ENCODE results near the gene ANKDD1A. TPM values are rescaled to one million over a fixed set of nuclear protein-coding genes. Genes with fewer than 3 reads are reported as not detected.

The ANKDD1A gene
- total RNA-seq, 1 experiment from 2014 or later, result 0.16 TPM

DNA sequence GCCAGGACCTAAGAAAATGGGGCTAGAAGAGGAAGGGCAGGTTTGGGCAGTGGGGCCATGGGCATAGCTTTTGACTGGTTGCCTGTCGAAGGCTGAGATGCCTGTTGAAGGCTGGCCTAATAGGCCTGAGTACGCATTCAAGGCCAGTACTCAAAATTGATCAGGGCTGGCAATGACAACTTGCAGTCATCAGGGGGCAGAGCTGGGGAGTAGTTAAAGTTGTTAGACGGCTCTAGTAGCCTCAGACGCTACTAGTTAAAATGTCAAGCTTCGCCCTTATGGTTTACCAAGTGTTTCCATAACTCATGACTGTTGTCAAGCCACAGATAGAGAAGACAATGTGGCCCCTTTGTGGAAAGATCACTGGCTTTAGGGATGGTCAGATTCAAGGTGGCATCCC is 49.3 kb downstream of the ANKDD1A start:
- POLR2A ChIA-PET, result interaction anchor here (0.6 kb wide), 1 partner anchor 32 kb away, joined by 4 read pairs; no protein-coding TSS in a partner anchor
- H3K36me3 Mint-ChIP-seq (ENCODE audit: insufficient read depth, unreplicated experiment), result peaks cover 76% of the 10 kb centered on the region
- BruUV-seq (replicated peaks), result no TSS peak

DNA sequence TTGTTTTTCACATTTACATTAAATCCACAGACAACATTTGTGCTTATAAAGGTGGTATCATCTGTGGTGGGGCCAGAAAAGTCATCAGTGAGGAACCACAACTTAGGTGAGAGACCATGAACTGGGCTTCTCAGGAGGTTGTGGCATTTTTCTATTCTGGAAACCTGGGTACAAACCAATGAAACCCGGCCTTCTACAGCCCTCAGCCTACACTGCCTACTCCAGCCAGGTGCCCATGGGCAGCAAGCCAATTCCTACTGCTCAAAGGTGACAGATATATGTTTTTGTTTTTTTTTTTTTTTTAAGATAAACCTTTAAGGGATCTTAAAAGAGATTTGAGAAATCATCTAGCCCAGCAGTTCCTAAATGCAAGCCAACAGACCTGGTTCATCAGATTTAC is 57.7 kb downstream of the ANKDD1A start:
- CTCF ChIA-PET, result no interaction called here
- Mint-ChIP-seq H3K36me3 (ENCODE audit: insufficient read depth, unreplicated experiment) (peaks cover 61% of the 10 kb centered on the region), H3K9me3 (ENCODE audit: unreplicated experiment) (no peaks in the 10 kb centered on the region), H3K4me3 (ENCODE audit: unreplicated experiment) (no peak overlapping the region), H3K27me3 (ENCODE audit: insufficient read depth, unreplicated experiment) (no peaks in the 10 kb centered on the region), H3K27ac (ENCODE audit: low read depth, unreplicated experiment) (no peak overlapping the region), H3K4me1 (ENCODE audit: insufficient read depth, unreplicated experiment) (no peaks in the 10 kb centered on the region)
- POLR2A ChIA-PET, result no interaction called here
- TF ChIP-seq, protein P1, sequence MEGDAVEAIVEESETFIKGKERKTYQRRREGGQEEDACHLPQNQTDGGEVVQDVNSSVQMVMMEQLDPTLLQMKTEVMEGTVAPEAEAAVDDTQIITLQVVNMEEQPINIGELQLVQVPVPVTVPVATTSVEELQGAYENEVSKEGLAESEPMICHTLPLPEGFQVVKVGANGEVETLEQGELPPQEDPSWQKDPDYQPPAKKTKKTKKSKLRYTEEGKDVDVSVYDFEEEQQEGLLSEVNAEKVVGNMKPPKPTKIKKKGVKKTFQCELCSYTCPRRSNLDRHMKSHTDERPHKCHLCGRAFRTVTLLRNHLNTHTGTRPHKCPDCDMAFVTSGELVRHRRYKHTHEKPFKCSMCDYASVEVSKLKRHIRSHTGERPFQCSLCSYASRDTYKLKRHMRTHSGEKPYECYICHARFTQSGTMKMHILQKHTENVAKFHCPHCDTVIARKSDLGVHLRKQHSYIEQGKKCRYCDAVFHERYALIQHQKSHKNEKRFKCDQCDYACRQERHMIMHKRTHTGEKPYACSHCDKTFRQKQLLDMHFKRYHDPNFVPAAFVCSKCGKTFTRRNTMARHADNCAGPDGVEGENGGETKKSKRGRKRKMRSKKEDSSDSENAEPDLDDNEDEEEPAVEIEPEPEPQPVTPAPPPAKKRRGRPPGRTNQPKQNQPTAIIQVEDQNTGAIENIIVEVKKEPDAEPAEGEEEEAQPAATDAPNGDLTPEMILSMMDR (IDR thresholded peaks at IDR 0.05; ENCODE audit: unreplicated experiment), result no peak
- BruUV-seq (replicated peaks), result no TSS peak
- DNase-seq (ENCODE audit: unreplicated experiment), result no peak
- intact Hi-C loops (cut with micrococcal nuclease), result no loop called here

More for the DNA sequence above, 49.3 kb downstream of the ANKDD1A start:
- Mint-ChIP-seq H3K27ac (ENCODE audit: low read depth, unreplicated experiment) (no peak overlapping the region), H3K4me1 (ENCODE audit: insufficient read depth, unreplicated experiment) (no peaks in the 10 kb centered on the region), H3K27me3 (ENCODE audit: insufficient read depth, unreplicated experiment) (no peaks in the 10 kb centered on the region), H3K4me3 (ENCODE audit: unreplicated experiment) (no peak overlapping the region), H3K9me3 (ENCODE audit: unreplicated experiment) (no peaks in the 10 kb centered on the region)
- intact Hi-C loops (cut with micrococcal nuclease), result no loop called here
- TF ChIP-seq, protein P1 (IDR thresholded peaks at IDR 0.05; ENCODE audit: unreplicated experiment), result no peak
- CTCF ChIA-PET, result interaction anchor here (0.6 to 1.0 kb wide), 2 partner anchors 42 to 230 kb away, joined by 3 to 4 read pairs; no protein-coding TSS in a partner anchor
- no peak for DNase-seq (ENCODE audit: unreplicated experiment)

DNA sequence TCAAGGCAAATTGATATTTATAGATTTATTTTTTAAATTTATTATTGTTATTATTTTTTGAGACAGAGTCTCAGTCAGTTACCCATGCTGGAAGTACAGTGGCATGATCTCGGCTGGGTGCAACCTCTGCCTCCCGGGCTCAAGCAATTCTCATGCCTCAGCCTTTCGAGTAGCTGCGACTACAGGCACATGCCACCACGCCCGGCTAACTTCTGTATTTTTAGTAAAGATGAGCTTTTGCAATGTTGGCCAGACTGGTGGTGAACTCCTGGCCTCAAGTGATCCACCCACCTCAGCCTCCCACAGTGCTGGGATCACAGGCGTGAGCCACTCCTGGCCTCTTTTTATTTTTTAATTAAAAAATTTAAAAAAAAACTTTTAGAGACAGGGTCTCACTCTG is 59.0 kb downstream of the ANKDD1A start:
- ChIA-PET CTCF (interaction anchor here (0.6 to 1.0 kb wide), 3 partner anchors 8 to 238 kb away, joined by 3 to 5 read pairs (median 4); no protein-coding TSS in a partner anchor), POLR2A (interaction anchor here (0.7 to 1.2 kb wide), 2 partner anchors 17 to 156 kb away, joined by 4 to 6 read pairs; no protein-coding TSS in a partner anchor)
- no peaks in the 10 kb centered on the region for H3K27me3 Mint-ChIP-seq (ENCODE audit: insufficient read depth, unreplicated experiment)
- BruUV-seq (replicated peaks), result no TSS peak
- no peaks in the 10 kb centered on the region for H3K4me1 Mint-ChIP-seq (ENCODE audit: insufficient read depth, unreplicated experiment)
- H3K4me3 Mint-ChIP-seq (ENCODE audit: unreplicated experiment), result no peak overlapping the region
- no peaks in the 10 kb centered on the region for H3K9me3 Mint-ChIP-seq (ENCODE audit: unreplicated experiment)
- no peak for DNase-seq (ENCODE audit: unreplicated experiment)
- H3K36me3 Mint-ChIP-seq (ENCODE audit: insufficient read depth, unreplicated experiment), result peaks cover 65% of the 10 kb centered on the region
- intact Hi-C loops (cut with micrococcal nuclease), result no loop called here
- TF ChIP-seq, protein P1 (IDR thresholded peaks at IDR 0.05; ENCODE audit: unreplicated experiment), result no peak
- H3K27ac Mint-ChIP-seq (ENCODE audit: low read depth, unreplicated experiment), result no peak overlapping the region

DNA sequence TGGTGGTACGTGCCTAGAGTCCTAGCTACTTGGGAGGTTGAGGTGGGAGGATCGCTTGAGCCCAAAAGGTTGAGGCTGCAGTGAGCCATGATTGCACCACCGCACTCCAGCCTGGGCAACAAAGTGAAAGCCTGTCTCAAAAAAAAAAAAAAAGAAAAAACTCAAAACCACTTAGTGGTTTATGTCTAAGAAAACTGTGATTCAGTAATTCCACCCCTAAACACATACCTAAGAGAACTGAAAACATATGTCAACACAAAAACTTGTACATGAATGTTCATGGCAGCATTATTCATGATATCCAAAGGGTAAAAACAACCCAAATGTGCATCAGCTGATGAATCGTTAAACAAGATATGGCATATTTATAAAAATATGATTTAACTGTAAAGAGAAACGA is 63.7 kb downstream of the ANKDD1A start:
- ChIA-PET CTCF (interaction anchor here (0.6 kb wide), 1 partner anchor 51 kb away, joined by 3 read pairs; no protein-coding TSS in a partner anchor), POLR2A (no interaction called here)
- peaks cover 68% of the 10 kb centered on the region for H3K36me3 Mint-ChIP-seq (ENCODE audit: insufficient read depth, unreplicated experiment)

More for the DNA sequence above, 63.7 kb downstream of the ANKDD1A start:
- intact Hi-C loops (cut with micrococcal nuclease), result no loop called here
- DNase-seq (ENCODE audit: unreplicated experiment), result no peak
- Mint-ChIP-seq H3K27ac (ENCODE audit: low read depth, unreplicated experiment) (no peak overlapping the region), H3K9me3 (ENCODE audit: unreplicated experiment) (no peaks in the 10 kb centered on the region), H3K27me3 (ENCODE audit: insufficient read depth, unreplicated experiment) (no peaks in the 10 kb centered on the region), H3K4me3 (ENCODE audit: unreplicated experiment) (no peak overlapping the region), H3K4me1 (ENCODE audit: insufficient read depth, unreplicated experiment) (no peaks in the 10 kb centered on the region)
- BruUV-seq (replicated peaks), result no TSS peak
- TF ChIP-seq, protein P1 (IDR thresholded peaks at IDR 0.05; ENCODE audit: unreplicated experiment), result no peak

Measured in MCF 10A (cell line).